ENCODE results near the gene ZSWIM2.
"Not testable (repeated sequence)": the region's sequence is repeated elsewhere in the genome, so short reads cannot be mapped to it uniquely, and the experiment has no call there.

Gene ZSWIM2

DNA sequence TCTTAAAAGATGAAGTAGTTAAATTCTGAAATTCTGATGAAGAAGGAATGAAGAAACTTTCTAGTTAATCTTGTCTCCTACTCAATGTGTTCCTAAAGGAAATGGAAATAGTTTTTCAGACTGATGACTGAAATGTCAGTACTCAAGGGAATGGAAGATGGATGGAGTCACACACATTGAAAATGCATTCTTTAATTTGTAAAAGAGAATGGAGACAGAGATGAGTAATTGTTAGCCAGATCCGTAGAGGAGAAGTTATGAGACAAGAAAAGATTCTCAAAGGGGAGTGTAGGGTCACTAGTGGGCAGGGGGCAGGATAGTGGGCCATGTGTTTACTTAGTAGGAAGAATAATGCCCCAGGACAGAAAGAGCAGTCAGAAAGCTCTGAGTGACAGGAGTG lies 13.3 kb downstream of the ZSWIM2 start:
- no peak for DNase-seq

DNA sequence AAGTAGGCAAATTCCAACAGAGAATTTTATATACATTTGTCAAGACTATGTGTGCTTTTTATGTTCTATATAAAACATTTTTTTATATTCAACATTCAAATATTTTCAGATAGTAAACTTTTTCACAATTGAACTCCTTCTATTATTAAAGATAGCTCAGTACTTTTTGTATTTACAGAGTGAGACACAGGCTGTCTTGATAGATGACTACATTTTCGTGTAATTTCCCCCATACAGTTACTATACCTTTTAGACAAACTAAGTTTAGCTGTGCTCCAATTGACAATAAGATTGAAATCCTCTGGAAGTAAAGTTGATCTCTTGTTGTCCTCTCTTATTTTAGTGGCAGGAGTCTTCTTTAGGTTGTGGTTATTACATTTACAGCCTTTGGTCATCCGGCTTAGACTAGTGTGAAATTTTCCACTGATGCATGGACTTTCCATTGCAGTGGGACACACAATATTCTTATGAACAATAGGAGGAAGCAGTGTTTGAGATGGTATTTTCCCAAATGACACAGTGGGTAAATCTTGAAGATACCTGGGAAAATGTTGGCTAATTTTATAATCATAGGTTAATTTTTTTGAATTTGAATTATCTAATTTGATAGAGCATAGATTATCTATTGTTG lies 21.0 kb downstream of the ZSWIM2 start:
- no peak for DNase-seq

DNA sequence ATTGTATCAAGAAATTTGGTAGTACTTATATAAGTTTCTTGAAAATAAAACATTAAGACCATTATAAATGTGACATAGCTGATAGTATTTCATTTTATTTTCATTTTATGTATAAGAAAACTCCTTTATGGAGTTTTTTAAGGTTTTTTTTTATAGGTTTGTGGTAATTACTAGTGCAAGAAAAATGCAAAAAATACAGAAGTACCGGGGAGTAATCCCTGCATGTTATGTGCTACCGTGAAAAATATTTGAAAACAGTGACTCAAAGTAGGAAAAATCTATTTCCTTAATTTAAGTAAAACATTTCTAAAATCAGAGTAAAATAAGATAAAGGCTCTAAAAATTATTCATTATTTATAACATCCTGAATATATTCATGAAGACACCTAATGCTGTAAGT lies 21.6 kb downstream of the ZSWIM2 start:
- no peak for DNase-seq

DNA sequence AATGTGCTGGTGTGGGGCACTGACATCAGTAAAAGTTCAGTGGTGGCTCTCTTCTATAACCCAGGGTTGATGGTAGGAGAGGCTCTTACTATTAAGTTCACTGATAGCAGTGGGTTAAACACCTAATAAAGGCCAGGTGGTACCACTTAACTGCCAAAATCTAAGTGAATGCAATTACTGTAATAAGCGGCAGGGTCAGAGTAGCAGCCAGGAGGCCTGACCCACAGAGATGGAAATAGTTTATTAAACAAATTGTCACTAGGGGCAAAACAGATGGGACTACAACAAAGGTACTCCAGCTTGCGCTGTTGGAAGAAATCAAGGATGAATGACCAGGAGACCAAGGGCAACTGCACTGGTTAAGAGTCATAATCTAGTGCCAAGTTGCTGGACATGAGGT lies 26.6 kb downstream of the ZSWIM2 start:
- DNase-seq, result no peak

DNA sequence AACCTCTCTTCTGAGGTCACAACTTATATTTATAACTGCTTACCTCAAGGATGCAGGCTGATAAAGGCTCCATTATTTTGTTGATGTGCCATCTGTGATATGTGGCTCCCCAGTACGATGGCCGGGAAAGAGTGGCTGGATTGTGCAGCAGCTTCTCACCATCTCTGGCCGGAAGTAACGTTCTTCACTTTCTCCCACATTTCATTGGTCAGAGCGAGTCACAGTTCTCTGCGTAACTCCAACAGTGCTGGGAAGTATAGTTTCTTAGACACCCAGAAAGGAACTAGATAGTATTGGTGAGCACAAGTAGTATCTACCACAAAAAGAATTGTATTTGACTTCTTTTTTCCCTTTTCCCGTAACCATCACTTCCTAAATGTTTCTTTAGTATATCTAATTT lies 28.7 kb downstream of the ZSWIM2 start:
- no peak for DNase-seq

DNA sequence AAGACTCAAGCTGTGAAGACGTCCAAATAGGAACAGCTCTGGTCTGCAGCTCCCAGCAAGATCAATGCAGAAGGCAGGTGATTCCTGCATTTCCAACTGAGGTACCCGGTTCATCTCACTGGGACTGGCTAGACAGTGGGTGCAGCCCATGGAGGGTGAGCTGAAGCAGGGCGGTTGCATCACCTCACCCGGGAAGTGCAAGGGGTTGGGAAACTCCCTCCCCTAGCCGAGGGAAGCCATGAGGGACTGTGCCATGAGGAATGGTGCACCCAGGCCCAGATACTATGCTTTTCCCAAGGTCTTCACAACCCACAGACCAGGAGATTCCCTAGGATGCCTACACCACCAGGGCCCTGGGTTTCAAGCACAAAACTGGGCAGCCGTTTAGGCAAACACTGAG lies 37.2 kb downstream of the ZSWIM2 start:
- not testable (repeated sequence) for DNase-seq

DNA sequence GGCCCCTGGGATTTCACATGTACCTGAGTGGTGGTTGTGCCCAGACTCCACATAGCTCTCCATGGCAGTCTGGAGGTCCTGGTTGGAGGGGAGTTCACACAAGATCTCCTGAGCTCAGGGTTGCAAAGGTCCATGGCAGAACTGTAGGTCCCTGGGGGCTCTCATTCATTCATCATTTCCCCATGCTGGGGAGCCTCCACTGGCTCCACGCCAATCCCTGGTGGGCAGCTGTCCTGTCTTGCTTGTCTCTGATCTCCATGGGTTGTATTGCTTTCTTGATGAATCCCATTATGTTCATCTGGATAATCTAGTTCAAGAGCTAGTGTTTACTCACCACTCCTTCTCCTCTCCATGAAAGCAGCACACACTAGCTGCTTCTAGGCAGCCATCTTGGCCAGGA lies 42.4 kb downstream of the ZSWIM2 start:
- no peak for DNase-seq

DNA sequence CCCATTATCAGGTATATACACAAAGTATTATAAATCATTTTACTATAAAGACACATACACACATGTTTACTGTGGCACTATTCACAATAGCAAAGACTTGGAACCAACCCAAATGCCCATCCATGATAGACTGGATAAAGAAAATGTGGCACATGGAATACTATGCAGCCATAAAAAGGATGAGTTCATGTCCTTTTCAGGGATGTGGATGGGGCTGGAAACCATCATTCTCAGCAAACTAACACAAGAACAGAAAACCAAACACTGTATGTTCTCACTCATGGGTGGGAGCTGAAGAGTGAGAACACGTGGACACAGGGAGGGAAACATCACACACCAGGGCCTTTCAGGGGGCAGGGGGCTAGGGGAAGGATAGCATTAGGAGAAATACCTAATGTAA lies 50.4 kb downstream of the ZSWIM2 start:
- not testable (repeated sequence) for DNase-seq

DNA sequence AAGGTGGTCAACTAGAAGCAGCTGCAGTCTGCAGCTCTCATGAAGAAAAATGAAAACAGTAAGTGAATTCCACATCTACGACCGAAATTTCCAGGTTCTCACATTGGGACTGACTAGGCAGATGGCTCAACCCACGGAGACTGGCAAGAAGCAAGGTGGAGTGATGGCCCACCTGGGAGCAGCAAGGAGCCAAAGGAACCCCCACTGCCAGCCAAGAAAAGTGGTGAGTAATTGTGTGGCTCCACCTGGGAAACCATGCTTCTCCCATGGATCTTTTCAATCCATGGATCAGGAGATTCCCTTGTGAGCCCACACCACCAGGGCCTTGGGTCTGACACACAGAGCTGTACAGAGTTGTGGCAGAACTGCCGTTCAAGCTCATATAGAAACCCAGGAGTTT lies 64.0 kb downstream of the ZSWIM2 start:
- no peak for DNase-seq

DNA sequence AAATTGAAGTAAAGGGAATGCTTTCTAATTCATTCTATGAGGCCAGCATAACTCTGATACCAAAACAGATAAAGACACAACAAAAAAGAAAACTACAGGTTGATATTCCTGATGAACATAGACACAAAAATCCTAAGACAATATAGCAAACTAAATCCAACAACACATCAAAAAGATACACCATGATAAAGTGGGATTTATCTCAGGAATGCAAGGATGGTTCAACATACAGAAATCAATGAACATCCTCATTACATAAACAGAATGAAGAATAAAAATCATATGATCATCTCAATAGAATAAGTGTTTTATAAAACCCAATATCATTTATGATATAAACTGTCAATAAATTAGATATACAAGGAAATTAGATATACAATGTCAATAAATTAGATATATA lies 65.7 kb downstream of the ZSWIM2 start:
- no peak for DNase-seq

DNA sequence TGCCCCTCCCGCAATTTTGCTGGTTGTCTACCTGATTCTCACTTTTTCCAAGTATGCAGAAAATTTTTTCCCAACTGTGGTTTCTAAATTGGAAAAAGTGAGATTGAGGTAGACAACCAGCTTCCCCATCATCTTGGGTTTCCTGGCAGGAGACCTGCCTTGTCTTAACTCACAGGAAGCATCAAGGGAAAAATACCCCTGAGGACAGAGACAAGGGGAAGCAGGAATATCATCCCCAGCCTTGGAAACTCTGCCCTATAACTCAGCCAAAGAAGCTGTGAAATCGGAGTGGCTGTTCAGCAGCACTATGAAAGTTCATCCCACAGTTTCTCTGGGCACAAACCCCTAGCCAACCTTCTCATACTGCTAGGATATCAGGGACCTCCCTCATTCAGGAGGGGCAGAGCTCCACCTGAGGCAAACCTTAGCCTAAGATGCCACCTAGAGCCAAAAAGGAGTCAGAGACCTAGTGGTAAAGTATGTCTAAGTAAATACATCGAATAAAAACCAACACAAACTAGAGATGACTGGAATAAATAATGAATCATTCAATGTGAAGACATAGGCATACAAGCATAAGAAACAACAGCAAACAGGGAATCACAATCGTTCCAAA lies 68.2 kb downstream of the ZSWIM2 start:
- DNase-seq, result no peak

Measured in hematopoietic multipotent progenitor cell treated with erythropoietin and hydrocortisone succinate and interleukin-3 and kit ligand, for 8 days (in vitro differentiated cells).